ENCODE measurements around the gene FMO2.

DNA sequence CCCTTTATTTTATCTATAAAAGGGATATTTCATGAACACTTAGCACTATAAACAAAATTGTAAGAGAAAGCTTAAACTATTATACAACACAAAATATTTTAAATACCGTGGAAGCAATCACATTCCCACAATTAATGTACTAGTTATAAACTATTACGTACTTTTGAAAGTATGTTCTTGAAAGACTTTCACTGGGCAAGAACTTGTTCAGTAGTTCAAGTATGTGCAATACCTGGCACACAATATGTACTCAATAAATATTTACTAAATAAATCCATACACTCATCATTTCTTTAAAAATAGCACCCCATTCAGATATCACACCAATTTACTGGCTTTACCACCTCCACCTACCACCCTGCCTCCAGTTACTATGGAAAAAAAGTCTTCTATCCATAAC, 12.6 kb upstream of the FMO2 start:
- TF ChIP-seq, protein P1, sequence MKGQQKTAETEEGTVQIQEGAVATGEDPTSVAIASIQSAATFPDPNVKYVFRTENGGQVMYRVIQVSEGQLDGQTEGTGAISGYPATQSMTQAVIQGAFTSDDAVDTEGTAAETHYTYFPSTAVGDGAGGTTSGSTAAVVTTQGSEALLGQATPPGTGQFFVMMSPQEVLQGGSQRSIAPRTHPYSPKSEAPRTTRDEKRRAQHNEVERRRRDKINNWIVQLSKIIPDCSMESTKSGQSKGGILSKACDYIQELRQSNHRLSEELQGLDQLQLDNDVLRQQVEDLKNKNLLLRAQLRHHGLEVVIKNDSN (IDR thresholded peaks at IDR 0.05) = no peak
- no peak for TF ChIP-seq EP300 (IDR thresholded peaks at IDR 0.05; ENCODE audit: borderline replicate concordance)
- TF ChIP-seq TCF12 (IDR thresholded peaks at IDR 0.05; ENCODE audit: low read depth) = no peak
- TF ChIP-seq YY1 (IDR thresholded peaks at IDR 0.05; ENCODE audit: low read depth) = no peak
- TF ChIP-seq TAF1 (IDR thresholded peaks at IDR 0.05; ENCODE audit: low read depth) = no peak
- TF ChIP-seq CEBPB (IDR thresholded peaks at IDR 0.05) = no peak
- no peak for TF ChIP-seq NFIC (IDR thresholded peaks at IDR 0.05)
- TF ChIP-seq TEAD4 (IDR thresholded peaks at IDR 0.05) = no peak
- TF ChIP-seq, protein P2, sequence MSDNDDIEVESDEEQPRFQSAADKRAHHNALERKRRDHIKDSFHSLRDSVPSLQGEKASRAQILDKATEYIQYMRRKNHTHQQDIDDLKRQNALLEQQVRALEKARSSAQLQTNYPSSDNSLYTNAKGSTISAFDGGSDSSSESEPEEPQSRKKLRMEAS (IDR thresholded peaks at IDR 0.05) = no peak
- no peak for TF ChIP-seq RAD21 (IDR thresholded peaks at IDR 0.05; ENCODE audit: low read depth)
- TF ChIP-seq, protein P3, sequence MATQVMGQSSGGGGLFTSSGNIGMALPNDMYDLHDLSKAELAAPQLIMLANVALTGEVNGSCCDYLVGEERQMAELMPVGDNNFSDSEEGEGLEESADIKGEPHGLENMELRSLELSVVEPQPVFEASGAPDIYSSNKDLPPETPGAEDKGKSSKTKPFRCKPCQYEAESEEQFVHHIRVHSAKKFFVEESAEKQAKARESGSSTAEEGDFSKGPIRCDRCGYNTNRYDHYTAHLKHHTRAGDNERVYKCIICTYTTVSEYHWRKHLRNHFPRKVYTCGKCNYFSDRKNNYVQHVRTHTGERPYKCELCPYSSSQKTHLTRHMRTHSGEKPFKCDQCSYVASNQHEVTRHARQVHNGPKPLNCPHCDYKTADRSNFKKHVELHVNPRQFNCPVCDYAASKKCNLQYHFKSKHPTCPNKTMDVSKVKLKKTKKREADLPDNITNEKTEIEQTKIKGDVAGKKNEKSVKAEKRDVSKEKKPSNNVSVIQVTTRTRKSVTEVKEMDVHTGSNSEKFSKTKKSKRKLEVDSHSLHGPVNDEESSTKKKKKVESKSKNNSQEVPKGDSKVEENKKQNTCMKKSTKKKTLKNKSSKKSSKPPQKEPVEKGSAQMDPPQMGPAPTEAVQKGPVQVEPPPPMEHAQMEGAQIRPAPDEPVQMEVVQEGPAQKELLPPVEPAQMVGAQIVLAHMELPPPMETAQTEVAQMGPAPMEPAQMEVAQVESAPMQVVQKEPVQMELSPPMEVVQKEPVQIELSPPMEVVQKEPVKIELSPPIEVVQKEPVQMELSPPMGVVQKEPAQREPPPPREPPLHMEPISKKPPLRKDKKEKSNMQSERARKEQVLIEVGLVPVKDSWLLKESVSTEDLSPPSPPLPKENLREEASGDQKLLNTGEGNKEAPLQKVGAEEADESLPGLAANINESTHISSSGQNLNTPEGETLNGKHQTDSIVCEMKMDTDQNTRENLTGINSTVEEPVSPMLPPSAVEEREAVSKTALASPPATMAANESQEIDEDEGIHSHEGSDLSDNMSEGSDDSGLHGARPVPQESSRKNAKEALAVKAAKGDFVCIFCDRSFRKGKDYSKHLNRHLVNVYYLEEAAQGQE (IDR thresholded peaks at IDR 0.05; ENCODE audit: low read depth) = no peak
- TF ChIP-seq CREB1 (IDR thresholded peaks at IDR 0.05; ENCODE audit: low read depth) = no peak
- no peak for TF ChIP-seq EGR1 (IDR thresholded peaks at IDR 0.05)
- no peak for TF ChIP-seq ZBTB7A (IDR thresholded peaks at IDR 0.05; ENCODE audit: low read depth)
